Measurements from ENCODE around the gene USP40. TPM values are rescaled to one million over a fixed set of nuclear protein-coding genes. Genes with fewer than 3 reads are reported as not detected.

USP40 gene
- total and polyA plus RNA-seq, 2 donors (not counting 1 experiment from before 2014, with no cell fraction given): 19.8 to 37.0 TPM

GRCh38 chr2:233468047-233468740 lies 98.4 kb downstream of the USP40 start:
- Mint-ChIP-seq H3K4me1 (no peaks in the 10 kb centered on the region), H3K4me3 (no peak overlapping the region), H3K9me3 (ENCODE audit: insufficient read depth) (peaks cover 3% of the 10 kb centered on the region), H3K27ac (peak overlapping the region; percentile 41), H3K27me3 (no peaks in the 10 kb centered on the region)
- Histone ChIP-seq H3K9me3 (ENCODE audit: control extremely low read depth in 1 of 3, control insufficient read depth in 2 of 3, insufficient read depth in 1 of 3, low read length in 2 of 3) (peaks cover 0 to 13% (median 0%) of the 10 kb centered on the region in 3 donors), H3K4me2 (replicated peaks; ENCODE audit: low read depth, low read length, poor library complexity, severe bottlenecking) (no peak overlapping the region), H2AFZ (ENCODE audit: insufficient read depth, low read depth, low read length, poor library complexity, severe bottlenecking) (no peak overlapping the region), H3K27me3 (replicated peaks in 1 of 4; ENCODE audit: control extremely low read depth in 1 of 4, control insufficient read depth in 3 of 4, insufficient read depth in 4 of 4, low read length in 3 of 4) (no peaks in the 10 kb centered on the region), H4K20me1 (ENCODE audit: control insufficient read depth, insufficient read depth, low read length, poor library complexity, severe bottlenecking) (peaks cover 28% of the 10 kb centered on the region), H3K9ac (ENCODE audit: low read length) (no peak overlapping the region), H3K4me1 (ENCODE audit: control insufficient read depth in 2 of 2, insufficient read depth in 2 of 2, low read length in 2 of 2) (no peaks in the 10 kb centered on the region), H3K79me2 (ENCODE audit: control insufficient read depth, insufficient read depth, low read length) (peaks cover 12% of the 10 kb centered on the region), H3K27ac (ENCODE audit: low read length in 2 of 2) (no peak overlapping the region), H3K4me3 (ENCODE audit: control extremely low read depth in 1 of 5, extremely low read depth in 1 of 5, insufficient read depth in 1 of 5, low read depth in 2 of 5, low read length in 4 of 5) (no peak overlapping the region), H3K36me3 (replicated peaks in 1 of 2; ENCODE audit: control extremely low read depth in 1 of 2, control insufficient read depth in 1 of 2, extremely low read depth in 1 of 2, insufficient read depth in 2 of 2, low read length in 1 of 2) (peaks cover 0 to 92% of the 10 kb centered on the region in 2 experiments)
- no peak for TF ChIP-seq EZH2 (IDR thresholded peaks at IDR 0.05; ENCODE audit: borderline replicate concordance, insufficient read depth, low read depth, low read length, poor library complexity, severe bottlenecking)
- no peak for TF ChIP-seq CTCF (IDR thresholded peaks at IDR 0.05)
- 97% methylated on average over 22 of the region's 22 CpGs for WGBS (ENCODE audit: insufficient coverage)
- no peak for ATAC-seq (ENCODE audit: low read depth)
- no peak for DNase-seq
- intact Hi-C loops (cut with micrococcal nuclease): no loop called here
- ChIA-PET POLR2A (no interaction called here), CTCF (interaction anchor here (0.7 to 1.0 kb wide), 2 partner anchors 64 to 598 kb away, joined by 3 read pairs; no protein-coding TSS in a partner anchor)

- intact Hi-C loops (cut with micrococcal nuclease): no loop called here
- Mint-ChIP-seq H3K27ac (peak overlapping the region; percentile 53), H3K4me3 (no peak overlapping the region)
Observed at GRCh38 chr2:233466991-233467603, 99.5 kb downstream of the USP40 start.

More at GRCh38 chr2:233466991-233467603, 99.5 kb downstream of the USP40 start:
- Histone ChIP-seq H3K27ac (ENCODE audit: low read length in 2 of 2) (peak overlapping the region in 1 of 2 donors; percentile 6), H3K27me3 (replicated peaks in 1 of 4; ENCODE audit: control extremely low read depth in 1 of 4, control insufficient read depth in 3 of 4, insufficient read depth in 4 of 4, low read length in 3 of 4) (no peaks in the 10 kb centered on the region), H3K9ac (ENCODE audit: low read length) (no peak overlapping the region), H3K4me2 (replicated peaks; ENCODE audit: low read depth, low read length, poor library complexity, severe bottlenecking) (no peak overlapping the region), H3K79me2 (ENCODE audit: control insufficient read depth, insufficient read depth, low read length) (peaks cover 12% of the 10 kb centered on the region), H3K4me1 (ENCODE audit: control insufficient read depth in 2 of 2, insufficient read depth in 2 of 2, low read length in 2 of 2) (no peaks in the 10 kb centered on the region), H4K20me1 (ENCODE audit: control insufficient read depth, insufficient read depth, low read length, poor library complexity, severe bottlenecking) (peaks cover 34% of the 10 kb centered on the region), H3K4me3 (ENCODE audit: control extremely low read depth in 1 of 5, extremely low read depth in 1 of 5, insufficient read depth in 1 of 5, low read depth in 2 of 5, low read length in 4 of 5) (no peak overlapping the region), H3K36me3 (replicated peaks in 1 of 2; ENCODE audit: control extremely low read depth in 1 of 2, control insufficient read depth in 1 of 2, extremely low read depth in 1 of 2, insufficient read depth in 2 of 2, low read length in 1 of 2) (peaks cover 0 to 92% of the 10 kb centered on the region in 2 experiments), H3K9me3 (ENCODE audit: control extremely low read depth in 1 of 3, control insufficient read depth in 2 of 3, insufficient read depth in 1 of 3, low read length in 2 of 3) (peaks cover 0 to 4% (median 0%) of the 10 kb centered on the region in 3 donors), H2AFZ (ENCODE audit: insufficient read depth, low read depth, low read length, poor library complexity, severe bottlenecking) (no peak overlapping the region)
- ChIA-PET CTCF (interaction anchor here (1.0 kb wide), 1 partner anchor 63 kb away, joined by 3 read pairs; no protein-coding TSS in a partner anchor), POLR2A (no interaction called here)
- 99% methylated on average over 20 of the region's 20 CpGs for WGBS (ENCODE audit: insufficient coverage)
- peaks cover 3% of the 10 kb centered on the region for H3K9me3 Mint-ChIP-seq (ENCODE audit: insufficient read depth)
- DNase-seq: no peak
- ATAC-seq (ENCODE audit: low read depth): no peak
- H3K4me1 Mint-ChIP-seq: no peaks in the 10 kb centered on the region
- H3K27me3 Mint-ChIP-seq: no peaks in the 10 kb centered on the region
- no peak for TF ChIP-seq CTCF (IDR thresholded peaks at IDR 0.05)
- TF ChIP-seq EZH2 (IDR thresholded peaks at IDR 0.05; ENCODE audit: borderline replicate concordance, insufficient read depth, low read depth, low read length, poor library complexity, severe bottlenecking): no peak

All from B cell (primary cell).